SK-N-SH (cell line): ENCODE data around the gene PIN1.

ENCODE experiments used
- EP300 ChIP-seq, 2 experiments: IDR thresholded peaks; 2 replicates each; pipeline versions ENCODE4 v1.4.0 to v1.6.1; 2012; ENCODE audit warnings: borderline replicate concordance in 1 of 2, low read depth in 1 of 2, low read length in 1 of 2
- RAD21 ChIP-seq: IDR thresholded peaks from 2 replicates; pipeline ENCODE4 v1.6.1; 2012; ENCODE audit warnings: mild to moderate bottlenecking, low read length
- RFX5 ChIP-seq: IDR thresholded peaks from 2 replicates; pipeline ENCODE4 v1.6.1; 2012; ENCODE audit warnings: mild to moderate bottlenecking, improper control_type of control experiment, low read length
- SIN3A ChIP-seq: IDR thresholded peaks from 2 replicates; pipeline ENCODE4 v1.6.1; 2012; ENCODE audit warnings: low read depth, mild to moderate bottlenecking, low read length, moderate library complexity, borderline replicate concordance
- TCF12 ChIP-seq: IDR thresholded peaks from 2 replicates; pipeline ENCODE4 v1.4.0; 2012
- YY1 ChIP-seq: IDR thresholded peaks from 2 replicates; pipeline ENCODE4 v1.4.0; 2012; ENCODE audit warnings: low read depth, mild to moderate bottlenecking
- TF ChIP-seq, protein P1 (sequence below): fragments of 200-600 bp; sonication (generic); IDR thresholded peaks from 2 replicates; pipeline ENCODE4 v1.6.1; 2017; ENCODE audit warnings: antibody characterized with exemption, mild to moderate bottlenecking, moderate library complexity
- TF ChIP-seq, protein P2 (sequence below): IDR thresholded peaks from 2 replicates; pipeline ENCODE4 v1.6.1; 2012; ENCODE audit warnings: mild to moderate bottlenecking, low read depth, low read length, moderate library complexity
- TF ChIP-seq, protein P3 (sequence below): fragments of 150-350 bp; IDR thresholded peaks from 2 replicates; pipeline ENCODE4 v1.6.1; 2016; ENCODE audit warnings: mild to moderate bottlenecking, low read depth, low read length

DNA sequence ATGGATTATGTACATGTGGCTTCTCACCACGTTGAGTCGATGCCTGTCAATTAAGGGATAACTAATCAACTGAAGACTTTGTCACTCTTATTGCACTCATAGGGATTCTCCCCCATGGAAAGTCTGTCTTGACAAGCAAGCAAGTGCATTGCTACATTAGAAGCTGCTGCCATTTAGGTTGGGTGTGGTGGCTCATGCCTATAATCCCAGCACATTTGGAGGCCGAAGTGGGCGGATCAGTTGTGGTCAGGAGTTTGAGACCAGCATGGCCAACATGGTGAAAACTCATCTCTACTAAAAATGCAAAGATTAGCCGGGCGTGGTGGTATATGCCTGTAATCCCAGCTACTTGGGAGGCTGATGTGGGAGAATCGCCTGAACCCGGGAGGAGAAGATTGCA is 48.3 kb upstream of the PIN1 start:
- TF ChIP-seq YY1 (no peak), RFX5 (no peak), TCF12 (no peak), SIN3A (no peak), EP300 (IDR thresholded peaks at IDR 0.05; ENCODE audit: borderline replicate concordance in 1 of 2, low read depth in 1 of 2, low read length in 1 of 2) (no peak), RAD21 (no peak)
- TF ChIP-seq, protein P1, sequence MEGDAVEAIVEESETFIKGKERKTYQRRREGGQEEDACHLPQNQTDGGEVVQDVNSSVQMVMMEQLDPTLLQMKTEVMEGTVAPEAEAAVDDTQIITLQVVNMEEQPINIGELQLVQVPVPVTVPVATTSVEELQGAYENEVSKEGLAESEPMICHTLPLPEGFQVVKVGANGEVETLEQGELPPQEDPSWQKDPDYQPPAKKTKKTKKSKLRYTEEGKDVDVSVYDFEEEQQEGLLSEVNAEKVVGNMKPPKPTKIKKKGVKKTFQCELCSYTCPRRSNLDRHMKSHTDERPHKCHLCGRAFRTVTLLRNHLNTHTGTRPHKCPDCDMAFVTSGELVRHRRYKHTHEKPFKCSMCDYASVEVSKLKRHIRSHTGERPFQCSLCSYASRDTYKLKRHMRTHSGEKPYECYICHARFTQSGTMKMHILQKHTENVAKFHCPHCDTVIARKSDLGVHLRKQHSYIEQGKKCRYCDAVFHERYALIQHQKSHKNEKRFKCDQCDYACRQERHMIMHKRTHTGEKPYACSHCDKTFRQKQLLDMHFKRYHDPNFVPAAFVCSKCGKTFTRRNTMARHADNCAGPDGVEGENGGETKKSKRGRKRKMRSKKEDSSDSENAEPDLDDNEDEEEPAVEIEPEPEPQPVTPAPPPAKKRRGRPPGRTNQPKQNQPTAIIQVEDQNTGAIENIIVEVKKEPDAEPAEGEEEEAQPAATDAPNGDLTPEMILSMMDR = no peak
- TF ChIP-seq, protein P2, sequence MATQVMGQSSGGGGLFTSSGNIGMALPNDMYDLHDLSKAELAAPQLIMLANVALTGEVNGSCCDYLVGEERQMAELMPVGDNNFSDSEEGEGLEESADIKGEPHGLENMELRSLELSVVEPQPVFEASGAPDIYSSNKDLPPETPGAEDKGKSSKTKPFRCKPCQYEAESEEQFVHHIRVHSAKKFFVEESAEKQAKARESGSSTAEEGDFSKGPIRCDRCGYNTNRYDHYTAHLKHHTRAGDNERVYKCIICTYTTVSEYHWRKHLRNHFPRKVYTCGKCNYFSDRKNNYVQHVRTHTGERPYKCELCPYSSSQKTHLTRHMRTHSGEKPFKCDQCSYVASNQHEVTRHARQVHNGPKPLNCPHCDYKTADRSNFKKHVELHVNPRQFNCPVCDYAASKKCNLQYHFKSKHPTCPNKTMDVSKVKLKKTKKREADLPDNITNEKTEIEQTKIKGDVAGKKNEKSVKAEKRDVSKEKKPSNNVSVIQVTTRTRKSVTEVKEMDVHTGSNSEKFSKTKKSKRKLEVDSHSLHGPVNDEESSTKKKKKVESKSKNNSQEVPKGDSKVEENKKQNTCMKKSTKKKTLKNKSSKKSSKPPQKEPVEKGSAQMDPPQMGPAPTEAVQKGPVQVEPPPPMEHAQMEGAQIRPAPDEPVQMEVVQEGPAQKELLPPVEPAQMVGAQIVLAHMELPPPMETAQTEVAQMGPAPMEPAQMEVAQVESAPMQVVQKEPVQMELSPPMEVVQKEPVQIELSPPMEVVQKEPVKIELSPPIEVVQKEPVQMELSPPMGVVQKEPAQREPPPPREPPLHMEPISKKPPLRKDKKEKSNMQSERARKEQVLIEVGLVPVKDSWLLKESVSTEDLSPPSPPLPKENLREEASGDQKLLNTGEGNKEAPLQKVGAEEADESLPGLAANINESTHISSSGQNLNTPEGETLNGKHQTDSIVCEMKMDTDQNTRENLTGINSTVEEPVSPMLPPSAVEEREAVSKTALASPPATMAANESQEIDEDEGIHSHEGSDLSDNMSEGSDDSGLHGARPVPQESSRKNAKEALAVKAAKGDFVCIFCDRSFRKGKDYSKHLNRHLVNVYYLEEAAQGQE = no peak
- TF ChIP-seq, protein P3, sequence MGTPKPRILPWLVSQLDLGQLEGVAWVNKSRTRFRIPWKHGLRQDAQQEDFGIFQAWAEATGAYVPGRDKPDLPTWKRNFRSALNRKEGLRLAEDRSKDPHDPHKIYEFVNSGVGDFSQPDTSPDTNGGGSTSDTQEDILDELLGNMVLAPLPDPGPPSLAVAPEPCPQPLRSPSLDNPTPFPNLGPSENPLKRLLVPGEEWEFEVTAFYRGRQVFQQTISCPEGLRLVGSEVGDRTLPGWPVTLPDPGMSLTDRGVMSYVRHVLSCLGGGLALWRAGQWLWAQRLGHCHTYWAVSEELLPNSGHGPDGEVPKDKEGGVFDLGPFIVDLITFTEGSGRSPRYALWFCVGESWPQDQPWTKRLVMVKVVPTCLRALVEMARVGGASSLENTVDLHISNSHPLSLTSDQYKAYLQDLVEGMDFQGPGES = no peak
